Measurements from ENCODE around the gene PPFIA3.

DNA sequence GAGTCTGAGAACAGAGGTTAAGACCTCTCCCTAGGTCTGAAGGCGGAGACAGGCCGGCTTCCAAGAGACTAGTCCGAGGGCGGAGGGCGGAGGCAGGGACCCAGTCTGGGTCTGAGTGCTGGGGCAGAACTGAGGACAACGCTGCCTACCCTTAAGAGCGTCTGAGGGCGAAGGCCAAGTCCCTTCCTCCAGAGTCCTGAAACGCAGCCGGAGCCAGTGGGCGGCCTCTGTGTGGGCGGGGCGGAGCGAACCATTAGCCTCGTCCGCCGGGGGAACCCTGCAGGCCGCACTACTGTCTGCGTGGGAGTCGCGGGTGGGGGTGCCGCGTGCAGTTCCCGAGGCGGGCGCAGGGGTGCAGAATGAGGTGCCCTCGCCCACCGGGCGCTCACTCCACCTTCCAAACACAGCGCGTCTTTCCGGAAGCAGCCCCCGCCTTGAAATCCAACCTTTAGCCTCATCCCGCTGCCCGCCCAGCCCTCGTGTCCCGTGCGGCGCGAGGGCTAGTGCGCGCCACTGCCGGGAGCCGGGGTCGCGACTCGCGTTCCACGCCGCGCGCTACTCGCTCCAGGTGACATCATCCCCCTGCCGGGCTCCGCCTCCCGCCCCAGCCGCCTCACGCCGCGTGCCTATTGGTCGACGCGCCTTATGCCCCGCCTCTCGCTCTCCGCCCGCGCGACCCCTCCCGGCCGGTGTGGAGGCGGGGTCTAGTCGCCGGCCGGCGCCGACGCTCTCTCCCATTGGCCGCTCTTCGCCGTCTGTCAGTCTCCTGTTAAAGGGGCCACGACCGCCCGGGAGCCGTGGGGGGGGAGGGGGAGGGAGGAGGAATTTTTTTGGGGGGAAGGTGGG, 556 bp upstream of the PPFIA3 start, which contains the start of gene C19orf73:
- TF ChIP-seq, protein P1, sequence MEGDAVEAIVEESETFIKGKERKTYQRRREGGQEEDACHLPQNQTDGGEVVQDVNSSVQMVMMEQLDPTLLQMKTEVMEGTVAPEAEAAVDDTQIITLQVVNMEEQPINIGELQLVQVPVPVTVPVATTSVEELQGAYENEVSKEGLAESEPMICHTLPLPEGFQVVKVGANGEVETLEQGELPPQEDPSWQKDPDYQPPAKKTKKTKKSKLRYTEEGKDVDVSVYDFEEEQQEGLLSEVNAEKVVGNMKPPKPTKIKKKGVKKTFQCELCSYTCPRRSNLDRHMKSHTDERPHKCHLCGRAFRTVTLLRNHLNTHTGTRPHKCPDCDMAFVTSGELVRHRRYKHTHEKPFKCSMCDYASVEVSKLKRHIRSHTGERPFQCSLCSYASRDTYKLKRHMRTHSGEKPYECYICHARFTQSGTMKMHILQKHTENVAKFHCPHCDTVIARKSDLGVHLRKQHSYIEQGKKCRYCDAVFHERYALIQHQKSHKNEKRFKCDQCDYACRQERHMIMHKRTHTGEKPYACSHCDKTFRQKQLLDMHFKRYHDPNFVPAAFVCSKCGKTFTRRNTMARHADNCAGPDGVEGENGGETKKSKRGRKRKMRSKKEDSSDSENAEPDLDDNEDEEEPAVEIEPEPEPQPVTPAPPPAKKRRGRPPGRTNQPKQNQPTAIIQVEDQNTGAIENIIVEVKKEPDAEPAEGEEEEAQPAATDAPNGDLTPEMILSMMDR (conservative IDR thresholded peaks at IDR 0.05; ENCODE audit: low read depth, low read length) = no peak
- TF ChIP-seq EZH2 (IDR thresholded peaks at IDR 0.05; ENCODE audit: low read length, unreplicated experiment) = no peak
- TF ChIP-seq EZH2phosphoT487 (IDR thresholded peaks at IDR 0.05; ENCODE audit: borderline replicate concordance, low read length) = no peak

All from PC-3 (cell line).